ENCODE measurements around the gene DDX27. TPM values are rescaled to one million over a fixed set of nuclear protein-coding genes. Genes with fewer than 3 reads are reported as not detected.
A peak's percentile ranks its signal among the peaks of the same experiment; 100 is the strongest.

DDX27 gene
- total RNA-seq, 1 donor from 2014 or later, result 23.3 TPM

DNA sequence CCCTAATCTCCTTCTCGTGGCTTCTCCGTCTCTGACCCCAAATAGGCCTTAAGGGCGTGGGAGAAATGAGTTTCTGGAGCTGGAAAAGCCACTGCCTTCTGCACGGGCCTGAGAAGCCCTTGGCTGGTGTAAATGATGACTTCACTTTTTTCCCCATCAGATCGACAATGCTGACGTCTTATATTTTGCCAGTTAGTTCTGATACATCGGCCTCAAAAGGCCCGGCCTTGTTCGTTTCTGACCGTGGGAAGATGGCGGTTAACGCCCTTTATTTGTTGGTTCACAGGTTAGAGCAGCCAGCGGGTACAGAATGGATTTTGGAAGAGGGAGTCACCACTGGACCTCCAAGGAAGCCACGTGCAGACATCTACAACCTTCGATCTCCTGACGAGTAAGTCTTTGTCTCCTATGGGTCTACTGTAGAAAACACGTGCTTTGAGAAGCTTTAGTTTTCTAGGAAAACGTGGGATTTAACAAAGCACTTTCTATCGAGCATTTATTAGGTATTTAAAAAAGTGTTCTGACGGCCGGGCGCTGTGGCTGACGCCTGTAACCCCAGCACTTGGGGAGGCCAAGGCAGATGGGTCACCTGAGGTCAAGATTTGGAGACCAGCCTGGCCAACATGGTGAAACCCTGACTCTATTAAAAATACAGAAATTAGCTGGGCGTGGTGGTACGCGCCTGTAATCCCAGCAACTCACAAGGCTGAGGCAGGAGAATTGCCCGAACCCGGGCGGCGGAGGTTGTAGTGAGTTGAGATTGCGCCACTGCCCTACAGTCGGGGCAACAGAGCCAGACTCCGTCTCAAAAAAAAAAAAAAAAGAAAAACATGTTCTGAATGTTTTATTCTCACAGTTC, 59.8 kb downstream of the DDX27 start:
- DNase-seq (ENCODE audit: low spot score), result no peak
- Mint-ChIP-seq H3K27ac (ENCODE audit: unreplicated experiment) (peak overlapping the region; percentile 89), H3K4me1 (ENCODE audit: low read depth) (peaks cover 65% of the 10 kb centered on the region), H3K4me3 (ENCODE audit: unreplicated experiment) (peak overlapping the region; percentile 99), H3K9me3 (ENCODE audit: low read depth) (no peaks in the 10 kb centered on the region), H3K36me3 (ENCODE audit: low read depth) (peaks cover 62% of the 10 kb centered on the region), H3K27me3 (ENCODE audit: low read depth) (no peaks in the 10 kb centered on the region)
- TF ChIP-seq, protein P1, sequence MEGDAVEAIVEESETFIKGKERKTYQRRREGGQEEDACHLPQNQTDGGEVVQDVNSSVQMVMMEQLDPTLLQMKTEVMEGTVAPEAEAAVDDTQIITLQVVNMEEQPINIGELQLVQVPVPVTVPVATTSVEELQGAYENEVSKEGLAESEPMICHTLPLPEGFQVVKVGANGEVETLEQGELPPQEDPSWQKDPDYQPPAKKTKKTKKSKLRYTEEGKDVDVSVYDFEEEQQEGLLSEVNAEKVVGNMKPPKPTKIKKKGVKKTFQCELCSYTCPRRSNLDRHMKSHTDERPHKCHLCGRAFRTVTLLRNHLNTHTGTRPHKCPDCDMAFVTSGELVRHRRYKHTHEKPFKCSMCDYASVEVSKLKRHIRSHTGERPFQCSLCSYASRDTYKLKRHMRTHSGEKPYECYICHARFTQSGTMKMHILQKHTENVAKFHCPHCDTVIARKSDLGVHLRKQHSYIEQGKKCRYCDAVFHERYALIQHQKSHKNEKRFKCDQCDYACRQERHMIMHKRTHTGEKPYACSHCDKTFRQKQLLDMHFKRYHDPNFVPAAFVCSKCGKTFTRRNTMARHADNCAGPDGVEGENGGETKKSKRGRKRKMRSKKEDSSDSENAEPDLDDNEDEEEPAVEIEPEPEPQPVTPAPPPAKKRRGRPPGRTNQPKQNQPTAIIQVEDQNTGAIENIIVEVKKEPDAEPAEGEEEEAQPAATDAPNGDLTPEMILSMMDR (IDR thresholded peaks at IDR 0.05), result no peak

DNA sequence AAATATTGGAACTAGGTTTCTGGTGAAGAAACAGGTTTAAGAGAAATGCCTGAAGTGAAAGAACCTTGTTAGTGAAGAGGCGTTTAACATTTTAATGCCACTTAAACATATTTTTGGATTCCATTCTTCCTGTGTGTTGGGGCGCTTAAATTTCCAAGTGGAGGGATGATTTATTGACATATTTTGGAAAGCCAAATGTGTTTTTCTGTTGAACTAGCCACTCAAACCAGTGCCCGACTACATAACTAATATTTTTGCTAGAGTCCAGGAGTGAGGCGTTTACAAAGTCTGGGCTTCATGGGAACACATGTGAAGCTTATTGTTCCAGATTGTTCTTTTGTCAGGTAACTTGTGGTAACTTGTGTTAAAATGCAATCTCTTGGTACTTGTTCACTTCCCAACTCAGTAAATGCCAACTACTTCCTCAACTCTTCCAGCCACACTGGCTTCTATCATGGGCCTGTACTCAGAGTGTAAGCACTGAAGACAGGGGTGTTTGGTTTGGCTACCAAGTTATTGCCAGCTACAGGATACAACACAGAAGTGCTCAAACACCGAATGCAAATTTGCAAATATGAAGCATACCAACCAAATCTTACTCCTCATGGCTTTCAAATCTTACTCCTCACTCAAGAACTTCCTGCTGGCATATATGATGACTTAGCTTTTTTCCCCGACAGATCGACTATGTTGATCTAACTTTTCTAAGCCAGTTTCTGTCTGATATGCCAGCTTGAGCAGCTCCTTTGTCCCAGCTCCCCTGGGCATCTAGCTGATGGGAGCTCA, 60.7 kb downstream of the DDX27 start:
- H3K36me3 Mint-ChIP-seq (ENCODE audit: low read depth), result peaks cover 68% of the 10 kb centered on the region
- no peak for DNase-seq (ENCODE audit: low spot score)
- TF ChIP-seq, protein P1 (IDR thresholded peaks at IDR 0.05), result peak; percentile 4
- H3K4me1 Mint-ChIP-seq (ENCODE audit: low read depth), result peaks cover 73% of the 10 kb centered on the region
- H3K4me3 Mint-ChIP-seq (ENCODE audit: unreplicated experiment), result peak overlapping the region; percentile 99
- H3K9me3 Mint-ChIP-seq (ENCODE audit: low read depth), result no peaks in the 10 kb centered on the region
- peak overlapping the region; percentile 89 for H3K27ac Mint-ChIP-seq (ENCODE audit: unreplicated experiment)
- no peaks in the 10 kb centered on the region for H3K27me3 Mint-ChIP-seq (ENCODE audit: low read depth)

DNA sequence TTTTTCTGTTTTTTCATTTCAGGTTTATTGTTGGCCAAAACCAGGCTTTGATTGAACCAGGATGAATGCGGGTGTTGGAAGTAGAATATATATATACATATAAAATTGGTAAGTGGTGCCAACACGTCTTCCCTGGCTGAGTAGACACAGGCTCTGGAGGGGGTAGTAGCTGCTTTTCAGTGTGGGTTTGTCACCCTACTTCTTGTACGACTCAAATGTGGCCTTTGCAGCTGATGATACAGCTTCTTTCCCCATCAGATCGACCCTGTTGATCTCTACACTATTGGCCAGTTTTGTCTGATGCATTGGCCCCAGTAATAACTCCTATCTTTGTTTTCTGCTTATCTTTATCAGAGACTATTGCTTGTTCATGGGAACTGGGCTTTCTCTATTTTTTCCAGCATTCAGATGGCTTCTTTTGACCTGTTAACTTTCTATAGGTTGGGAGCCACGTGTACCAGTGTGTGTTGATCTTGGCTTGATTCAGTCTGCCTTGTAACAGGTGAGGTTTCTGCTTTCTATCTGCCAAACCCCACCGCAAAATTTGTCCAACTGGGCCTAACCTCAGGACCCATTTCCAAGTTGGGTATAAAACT, 61.3 kb downstream of the DDX27 start:
- TF ChIP-seq, protein P1 (IDR thresholded peaks at IDR 0.05), result no peak
- Mint-ChIP-seq H3K36me3 (ENCODE audit: low read depth) (peaks cover 71% of the 10 kb centered on the region), H3K27ac (ENCODE audit: unreplicated experiment) (peak overlapping the region; percentile 89), H3K27me3 (ENCODE audit: low read depth) (no peaks in the 10 kb centered on the region), H3K9me3 (ENCODE audit: low read depth) (no peaks in the 10 kb centered on the region), H3K4me1 (ENCODE audit: low read depth) (peaks cover 77% of the 10 kb centered on the region), H3K4me3 (ENCODE audit: unreplicated experiment) (peak overlapping the region; percentile 99)
- DNase-seq (ENCODE audit: low spot score), result no peak

DNA sequence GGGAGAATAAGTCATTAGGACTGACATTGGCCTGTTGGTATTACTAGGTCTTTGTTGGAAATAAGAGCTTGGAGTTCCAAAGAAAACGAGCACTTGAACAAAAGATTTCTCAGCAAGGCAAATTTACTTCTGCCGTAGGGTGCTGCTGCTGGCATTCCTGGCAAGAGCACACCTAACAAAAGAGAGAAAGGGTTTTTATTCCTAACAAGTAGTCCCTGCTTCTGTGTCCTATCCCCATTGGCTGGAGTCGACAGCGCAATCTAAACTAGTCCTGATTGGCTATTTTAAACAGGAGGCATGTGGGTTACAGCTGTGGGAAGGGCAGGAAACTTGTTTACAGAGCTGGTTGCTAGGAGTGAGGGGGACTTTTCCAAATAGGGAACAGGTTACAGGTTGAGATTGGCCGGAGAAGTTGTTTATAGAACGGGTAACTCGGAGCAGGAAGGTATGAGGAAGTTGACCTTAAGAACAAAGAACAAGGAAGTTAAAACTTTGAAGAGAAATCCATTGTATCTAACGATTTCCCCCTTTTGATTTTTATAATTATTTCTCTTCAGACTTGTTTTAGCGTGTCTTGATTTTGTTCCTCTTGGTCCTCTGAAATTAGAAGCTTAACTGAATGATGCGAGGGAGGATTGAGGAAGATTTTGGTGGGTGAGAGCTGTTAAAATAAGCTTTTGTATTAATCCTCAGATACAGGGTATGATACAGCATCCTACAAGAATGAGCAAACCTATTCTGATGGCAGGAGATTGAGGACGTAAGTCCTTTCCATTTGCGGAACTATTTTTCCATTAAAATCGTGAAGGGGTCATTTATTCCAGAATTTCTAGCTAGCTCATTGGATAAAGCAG, 62.1 kb downstream of the DDX27 start:
- no peak for DNase-seq (ENCODE audit: low spot score)
- Mint-ChIP-seq H3K27ac (ENCODE audit: unreplicated experiment) (peak overlapping the region; percentile 89), H3K27me3 (ENCODE audit: low read depth) (no peaks in the 10 kb centered on the region), H3K4me1 (ENCODE audit: low read depth) (peaks cover 77% of the 10 kb centered on the region), H3K4me3 (ENCODE audit: unreplicated experiment) (peak overlapping the region; percentile 99), H3K9me3 (ENCODE audit: low read depth) (no peaks in the 10 kb centered on the region), H3K36me3 (ENCODE audit: low read depth) (peaks cover 79% of the 10 kb centered on the region)
- TF ChIP-seq, protein P1 (IDR thresholded peaks at IDR 0.05), result no peak
